CD4-positive, alpha-beta T cell treated with Interleukin-6 for 4 hours (primary cell): ENCODE measurements around the gene AHDC1.

Experiments used
- DNase-seq: peaks from one replicate; pipeline ENCODE4 v3.0.0-alpha.2; 2020; ENCODE audit warnings: mixed read lengths

The AHDC1 gene

GRCh38 chr1:27527890-27528817, 75.8 kb downstream of the AHDC1 start:
- DNase-seq, result peak; percentile 69

GRCh38 chr1:27527223-27527889, 76.6 kb downstream of the AHDC1 start:
- peak; percentile 63 for DNase-seq

- DNase-seq, result peak; percentile 13
These were observed 77.2 kb downstream of the AHDC1 start for GRCh38 chr1:27526569-27527222.

GRCh38 chr1:27525296-27526272, 78.4 kb downstream of the AHDC1 start:
- peak; percentile 78 for DNase-seq

GRCh38 chr1:27523337-27524020, 80.5 kb downstream of the AHDC1 start:
- DNase-seq, result no peak

- peak; percentile 83 for DNase-seq
These were observed 81.3 kb downstream of the AHDC1 start for GRCh38 chr1:27522432-27523336.

- DNase-seq, result no peak
These were observed 82.0 kb downstream of the AHDC1 start for GRCh38 chr1:27521861-27522431.

GRCh38 chr1:27521336-27521831, 82.6 kb downstream of the AHDC1 start:
- DNase-seq, result peak; percentile 76

- DNase-seq, result no peak
These were observed 83.3 kb downstream of the AHDC1 start for GRCh38 chr1:27520651-27521050.

GRCh38 chr1:27519331-27520258, 84.3 kb downstream of the AHDC1 start:
- no peak for DNase-seq

- DNase-seq, result no peak
These were observed 85.1 kb downstream of the AHDC1 start for GRCh38 chr1:27518808-27519207.

- DNase-seq, result peak; percentile 26
These were observed 85.8 kb downstream of the AHDC1 start for GRCh38 chr1:27517907-27518718.

GRCh38 chr1:27517301-27517700, 86.6 kb downstream of the AHDC1 start:
- DNase-seq, result no peak

GRCh38 chr1:27515626-27516025, 88.3 kb downstream of the AHDC1 start:
- DNase-seq, result no peak

GRCh38 chr1:27513958-27514357, 90.0 kb downstream of the AHDC1 start:
- DNase-seq, result no peak

GRCh38 chr1:27513528-27513927, 90.4 kb downstream of the AHDC1 start:
- no peak for DNase-seq

- DNase-seq, result no peak
These were observed 94.5 kb downstream of the AHDC1 start for GRCh38 chr1:27509127-27510080.
